IMR-90 (cell line): ENCODE measurements around the gene CD8B2. TPM values are rescaled to one million over a fixed set of nuclear protein-coding genes. Genes with fewer than 3 reads are reported as not detected.

ENCODE experiments used
- ATAC-seq: fragments of 200-7000 bp; cut with Tn5 transposase; 2 replicates; pipeline ENCODE4 v1.9.1; 2020; ENCODE audit warnings: low read depth, mild to moderate bottlenecking, moderate library complexity
- BruUV-seq: library from RNA; stranded (reverse); fragments of 400-500 nt; replicated peaks from 2 replicates; lab custom pipeline; 2021; lab: Mats Ljungman, UMichigan
- CTCF ChIA-PET: fragments of 300-600 bp; formaldehyde crosslinking; extraction: SDS; loops from one replicate; lab custom pipeline; 2021; ENCODE audit warnings: antibody characterized with exemption; lab: Yijun Ruan, JAX
- POLR2A ChIA-PET: fragments of 300-600 bp; sonication (Branson Sonifier 250); formaldehyde crosslinking; loops from one replicate; lab custom pipeline; 2022; ENCODE audit warnings: antibody characterized with exemption; ENCODE audit not compliant: unreplicated experiment; lab: Charles Lee
- DNase-seq: peaks from one replicate; pipeline ENCODE4 v3.0.0; 2013
- H2AFZ ChIP-seq: replicated peaks from 2 replicates; pipeline ENCODE3; 2013; ENCODE audit warnings: low read length, mild to moderate bottlenecking; ENCODE audit not compliant: poor library complexity
- H2AK5ac ChIP-seq: 2 replicates; pipeline ENCODE4 v1.6.1; 2013; ENCODE audit warnings: low read depth, low read length, inconsistent platforms
- H2AK9ac ChIP-seq: replicated peaks from 2 replicates; pipeline ENCODE3; 2013; ENCODE audit warnings: mild to moderate bottlenecking, low read depth, low read length, moderate library complexity; ENCODE audit not compliant: poor library complexity
- H2BK120ac ChIP-seq: 2 replicates; pipeline ENCODE4 v1.6.1; 2013; ENCODE audit warnings: low read depth, low read length, inconsistent platforms
- H2BK15ac ChIP-seq: 3 replicates; pipeline ENCODE4 v1.6.1; 2013; ENCODE audit warnings: low read depth, low read length, inconsistent platforms
- H2BK20ac ChIP-seq: 2 replicates; pipeline ENCODE4 v1.6.1; 2013; ENCODE audit warnings: low read depth, mild to moderate bottlenecking, inconsistent platforms, low read length, moderate library complexity
- H2BK5ac ChIP-seq: 2 replicates; pipeline ENCODE4 v1.6.1; 2013; ENCODE audit warnings: mild to moderate bottlenecking, low read depth, low read length, inconsistent platforms; ENCODE audit not compliant: poor library complexity, severe bottlenecking
- H3K14ac ChIP-seq: replicated peaks from 2 replicates; pipeline ENCODE4 v1.6.1; 2013; ENCODE audit warnings: low read depth, low read length, inconsistent platforms
- H3K18ac ChIP-seq: 2 replicates; pipeline ENCODE4 v1.6.1; 2013; ENCODE audit warnings: low read depth, low read length, control low read depth
- H3K23ac ChIP-seq: 2 replicates; pipeline ENCODE4 v1.6.1; 2013; ENCODE audit warnings: low read depth, low read length, inconsistent platforms
- H3K27ac ChIP-seq: 2 replicates; pipeline ENCODE4 v1.5.1; 2013; ENCODE audit warnings: mild to moderate bottlenecking, control low read depth, low read length; ENCODE audit not compliant: insufficient read depth
- H3K27me3 ChIP-seq: 2 replicates; pipeline ENCODE4 v1.6.1; 2013; ENCODE audit warnings: low read length; ENCODE audit not compliant: control insufficient read depth, insufficient read depth
- H3K36me3 ChIP-seq: 2 replicates; pipeline ENCODE4 v1.6.1; 2013; ENCODE audit warnings: low read length, mixed read lengths; ENCODE audit not compliant: control insufficient read depth, insufficient read depth
- H3K4ac ChIP-seq: 2 replicates; pipeline ENCODE4 v1.6.1; 2013; ENCODE audit warnings: low read depth, low read length, inconsistent platforms
- H3K4me1 ChIP-seq: 2 replicates; pipeline ENCODE4 v1.6.1; 2013; ENCODE audit warnings: low read length, mixed read lengths; ENCODE audit not compliant: control insufficient read depth, insufficient read depth
- H3K4me2 ChIP-seq: 2 replicates; pipeline ENCODE4 v1.6.1; 2013; ENCODE audit warnings: low read depth, mild to moderate bottlenecking, control low read depth, low read length, moderate library complexity
- H3K4me3 ChIP-seq: 2 replicates; pipeline ENCODE4 v1.5.1; 2013; ENCODE audit warnings: low read depth, mild to moderate bottlenecking, control low read depth, low read length, moderate library complexity; ENCODE audit not compliant: insufficient read depth
- H3K56ac ChIP-seq: 2 replicates; pipeline ENCODE4 v1.6.1; 2013; ENCODE audit warnings: low read length, inconsistent platforms; ENCODE audit not compliant: insufficient read depth; ENCODE audit errors: extremely low read depth
- H3K79me1 ChIP-seq, 2 experiments: 2 replicates each; pipeline ENCODE4 v1.6.1; 2013; ENCODE audit warnings: low read length in 2 of 2, inconsistent platforms in 1 of 2, low read depth in 1 of 2
- H3K9ac ChIP-seq: 2 replicates; pipeline ENCODE4 v1.6.1; 2013; ENCODE audit warnings: low read depth, low read length, control low read depth
- H3K9me1 ChIP-seq: 2 replicates; pipeline ENCODE4 v1.6.1; 2013; ENCODE audit warnings: low read length, inconsistent platforms; ENCODE audit not compliant: insufficient read depth
- H3K9me3 ChIP-seq: 2 replicates; pipeline ENCODE4 v1.6.1; 2013; ENCODE audit warnings: low read length; ENCODE audit not compliant: control insufficient read depth, insufficient read depth
- H4K20me1 ChIP-seq: 2 replicates; pipeline ENCODE4 v1.6.1; 2013; ENCODE audit warnings: low read length, inconsistent platforms; ENCODE audit not compliant: insufficient read depth
- H4K5ac ChIP-seq: 2 replicates; pipeline ENCODE4 v1.6.1; 2013; ENCODE audit warnings: mild to moderate bottlenecking, low read depth, low read length, control low read depth
- H4K8ac ChIP-seq, 2 experiments: 2 replicates each; pipeline ENCODE4 v1.6.1; 2013; ENCODE audit warnings: low read depth in 2 of 2, low read length in 2 of 2, control low read depth in 1 of 2, inconsistent platforms in 1 of 2
- H4K91ac ChIP-seq: 2 replicates; pipeline ENCODE4 v1.6.1; 2013; ENCODE audit warnings: low read depth, low read length, inconsistent platforms; ENCODE audit not compliant: insufficient read depth
- BHLHE40 ChIP-seq: fragments of 150-350 bp; IDR thresholded peaks from 2 replicates; pipeline ENCODE4 v1.6.1; 2016; ENCODE audit warnings: mild to moderate bottlenecking, low read depth, low read length
- CEBPB ChIP-seq: IDR thresholded peaks from 2 replicates; pipeline ENCODE4 v1.6.1; 2012; ENCODE audit warnings: low read depth, low read length, improper control_type of control experiment
- CHD1 ChIP-seq: IDR thresholded peaks from 2 replicates; pipeline ENCODE4 v1.6.1; 2012; ENCODE audit warnings: low read depth, low read length, improper control_type of control experiment
- FOS ChIP-seq: fragments of 150-350 bp; IDR thresholded peaks from 2 replicates; pipeline ENCODE4 v1.6.1; 2016; ENCODE audit warnings: low read depth, low read length
- MAFK ChIP-seq: IDR thresholded peaks from 2 replicates; pipeline ENCODE4 v1.6.1; 2012; ENCODE audit warnings: low read depth, low read length, improper control_type of control experiment
- MAZ ChIP-seq: IDR thresholded peaks from 2 replicates; pipeline ENCODE4 v1.6.1; 2012; ENCODE audit warnings: low read depth, mild to moderate bottlenecking, low read length, improper control_type of control experiment, moderate library complexity, borderline replicate concordance
- MXI1 ChIP-seq: IDR thresholded peaks from 2 replicates; pipeline ENCODE4 v1.6.1; 2012; ENCODE audit warnings: low read depth, mild to moderate bottlenecking, low read length, moderate library complexity, borderline replicate concordance
- NFE2L2 ChIP-seq: fragments of 150-350 bp; IDR thresholded peaks from 2 replicates; pipeline ENCODE4 v1.6.1; 2016; ENCODE audit warnings: low read depth, mild to moderate bottlenecking, low read length
- POLR2A ChIP-seq: IDR thresholded peaks from 2 replicates; pipeline ENCODE4 v1.6.1; 2012; ENCODE audit warnings: mild to moderate bottlenecking, low read depth, low read length
- RAD21 ChIP-seq: IDR thresholded peaks from 2 replicates; pipeline ENCODE4 v1.6.1; 2012; ENCODE audit warnings: low read length, improper control_type of control experiment
- RCOR1 ChIP-seq: IDR thresholded peaks from 2 replicates; pipeline ENCODE4 v1.6.1; 2012; ENCODE audit warnings: mild to moderate bottlenecking, low read length, improper control_type of control experiment; ENCODE audit not compliant: insufficient replicate concordance
- RFX5 ChIP-seq: IDR thresholded peaks from 2 replicates; pipeline ENCODE4 v1.8.0; 2012; ENCODE audit warnings: low read depth, mild to moderate bottlenecking, low read length, moderate library complexity
- SMC3 ChIP-seq: fragments of 150-350 bp; IDR thresholded peaks from 2 replicates; pipeline ENCODE4 v1.6.1; 2016; ENCODE audit warnings: low read depth, mild to moderate bottlenecking, antibody characterized with exemption, low read length, moderate library complexity
- WGBS, 2 experiments: methylation state at CpG; one replicate each; pipeline versions ENCODE4 v1.1.5 to v1.1.7; 2013; ENCODE audit warnings: missing lambda C conversion rate in 2 of 2; ENCODE audit not compliant: insufficient read length in 1 of 2; ENCODE audit errors: extremely low coverage in 2 of 2; 5-methylcytosine and 5-hydroxymethylcytosine counted together
- dilution Hi-C: fragments of 300-500 bp; cut with HindIII; formaldehyde crosslinking; loops from one replicate; pipeline ENCODE4 v1.14.3; 2018; ENCODE audit warnings: low sequenced_read_pairs; ENCODE audit not compliant: unreplicated experiment
- in situ Hi-C: fragments of 300-500 bp; cut with MboI; formaldehyde crosslinking; loops from 3 replicates; pipeline ENCODE4 v1.14.3; 2019; ENCODE audit warnings: low sequenced_read_pairs, inconsistent platforms, mixed read lengths
- intact Hi-C: fragments of 100-400 bp; cut with micrococcal nuclease; formaldehyde crosslinking; loops from 2 replicates; pipeline ENCODE4 v1.10.0; 2022
- polyA plus RNA-seq, 3 experiments: library from polyadenylated mRNA; depleted of rRNA; stranded (reverse); fragments of >200 nt; gene quantifications; 2 replicates each; pipeline ENCODE4 v1.2.3, GENCODE V29; 2012; ENCODE audit warnings: low replicate concordance in 1 of 3
- total RNA-seq: library from RNA; depleted of rRNA; stranded (reverse); fragments of >200 nt; gene quantifications from 2 replicates; pipeline ENCODE4 v1.2.3, GENCODE V29; 2012
- TF ChIP-seq, protein P1 (sequence below): fragments of 150-350 bp; IDR thresholded peaks from 2 replicates; pipeline ENCODE4 v1.6.1; 2016; ENCODE audit warnings: low read depth, mild to moderate bottlenecking, low read length, moderate library complexity, borderline replicate concordance
- TF ChIP-seq, protein P2 (sequence below): fragments of 150-350 bp; IDR thresholded peaks from 2 replicates; pipeline ENCODE4 v1.6.1; 2017; ENCODE audit warnings: mild to moderate bottlenecking, antibody characterized with exemption, low read length, low read depth
- TF ChIP-seq, protein P3 (sequence below): conservative IDR thresholded peaks from 2 replicates; pipeline ENCODE4 v1.5.1; 2012; ENCODE audit warnings: mild to moderate bottlenecking, low read depth, low read length, improper control_type of control experiment

CD8B2 gene
- total and polyA plus RNA-seq, 2 of the 4 experiments (the other 2 are of a cell fraction) = not detected

DNA sequence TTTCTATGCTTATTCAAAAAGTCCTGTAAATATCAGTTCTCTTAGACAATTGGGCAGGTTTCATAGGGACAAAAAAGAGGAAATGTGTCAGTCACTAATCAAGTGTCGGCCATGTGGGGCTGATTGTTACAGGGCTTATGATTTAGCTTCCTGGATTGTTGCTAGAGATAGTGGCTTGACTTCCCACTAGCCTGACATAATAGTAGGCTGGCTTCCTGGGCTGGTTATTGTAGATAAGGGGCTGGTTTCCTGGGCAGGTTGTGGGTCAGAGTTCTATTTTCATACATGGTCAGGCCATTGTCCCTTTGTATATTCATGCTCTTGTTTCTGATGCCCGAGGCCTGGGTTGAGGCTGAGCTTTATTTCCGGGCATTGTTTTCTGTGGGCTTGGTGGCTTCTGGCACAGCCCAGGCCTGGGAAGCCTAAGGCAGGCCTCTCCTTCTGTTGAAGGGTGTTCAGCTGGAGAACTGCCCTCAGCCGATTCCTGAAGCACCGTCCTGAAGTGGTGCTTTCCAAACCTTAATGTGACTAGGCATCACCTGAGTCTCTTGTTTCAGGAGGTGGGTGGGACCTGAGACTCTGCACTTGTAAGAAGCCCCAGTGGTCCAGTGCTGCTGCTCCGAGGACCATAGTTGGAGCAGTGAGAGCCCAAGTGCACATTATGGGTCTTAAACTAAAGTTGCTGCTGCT is 37.0 kb downstream of the CD8B2 start:
- no peak overlapping the region for H4K8ac ChIP-seq
- H2AFZ ChIP-seq = no peak overlapping the region
- CTCF ChIA-PET = no interaction called here

More for the DNA sequence above, 37.0 kb downstream of the CD8B2 start:
- H3K9me3 ChIP-seq = no peaks in the 10 kb centered on the region
- intact Hi-C loops = no loop called here
- H3K4ac ChIP-seq = no peak overlapping the region
- no peak overlapping the region for H3K18ac ChIP-seq
- H4K20me1 ChIP-seq = no peaks in the 10 kb centered on the region
- no peak overlapping the region for H3K4me2 ChIP-seq
- 58% methylated on average over 4 of the region's 6 CpGs; no CpG with 5 or more reads in 1 of the 2 experiments for WGBS, 2 experiments
- in situ Hi-C loops = no loop called here
- H3K14ac ChIP-seq = no peak overlapping the region
- H2AK9ac ChIP-seq = no peak overlapping the region
- no TSS peak for BruUV-seq
- no peak overlapping the region for H3K4me3 ChIP-seq
- TF ChIP-seq CHD1 = no peak
- no peak for TF ChIP-seq BHLHE40
- TF ChIP-seq SMC3 = no peak
- TF ChIP-seq RCOR1 = no peak
- TF ChIP-seq MXI1 = no peak
- no peak for TF ChIP-seq RFX5
- TF ChIP-seq, protein P1, sequence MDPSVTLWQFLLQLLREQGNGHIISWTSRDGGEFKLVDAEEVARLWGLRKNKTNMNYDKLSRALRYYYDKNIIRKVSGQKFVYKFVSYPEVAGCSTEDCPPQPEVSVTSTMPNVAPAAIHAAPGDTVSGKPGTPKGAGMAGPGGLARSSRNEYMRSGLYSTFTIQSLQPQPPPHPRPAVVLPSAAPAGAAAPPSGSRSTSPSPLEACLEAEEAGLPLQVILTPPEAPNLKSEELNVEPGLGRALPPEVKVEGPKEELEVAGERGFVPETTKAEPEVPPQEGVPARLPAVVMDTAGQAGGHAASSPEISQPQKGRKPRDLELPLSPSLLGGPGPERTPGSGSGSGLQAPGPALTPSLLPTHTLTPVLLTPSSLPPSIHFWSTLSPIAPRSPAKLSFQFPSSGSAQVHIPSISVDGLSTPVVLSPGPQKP = no peak
- TF ChIP-seq MAZ = no peak
- no peak for TF ChIP-seq MAFK
- TF ChIP-seq POLR2A = no peak
- TF ChIP-seq NFE2L2 = no peak
- TF ChIP-seq RAD21 = no peak
- TF ChIP-seq, protein P2, sequence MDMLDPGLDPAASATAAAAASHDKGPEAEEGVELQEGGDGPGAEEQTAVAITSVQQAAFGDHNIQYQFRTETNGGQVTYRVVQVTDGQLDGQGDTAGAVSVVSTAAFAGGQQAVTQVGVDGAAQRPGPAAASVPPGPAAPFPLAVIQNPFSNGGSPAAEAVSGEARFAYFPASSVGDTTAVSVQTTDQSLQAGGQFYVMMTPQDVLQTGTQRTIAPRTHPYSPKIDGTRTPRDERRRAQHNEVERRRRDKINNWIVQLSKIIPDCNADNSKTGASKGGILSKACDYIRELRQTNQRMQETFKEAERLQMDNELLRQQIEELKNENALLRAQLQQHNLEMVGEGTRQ = no peak
- TF ChIP-seq, protein P3, sequence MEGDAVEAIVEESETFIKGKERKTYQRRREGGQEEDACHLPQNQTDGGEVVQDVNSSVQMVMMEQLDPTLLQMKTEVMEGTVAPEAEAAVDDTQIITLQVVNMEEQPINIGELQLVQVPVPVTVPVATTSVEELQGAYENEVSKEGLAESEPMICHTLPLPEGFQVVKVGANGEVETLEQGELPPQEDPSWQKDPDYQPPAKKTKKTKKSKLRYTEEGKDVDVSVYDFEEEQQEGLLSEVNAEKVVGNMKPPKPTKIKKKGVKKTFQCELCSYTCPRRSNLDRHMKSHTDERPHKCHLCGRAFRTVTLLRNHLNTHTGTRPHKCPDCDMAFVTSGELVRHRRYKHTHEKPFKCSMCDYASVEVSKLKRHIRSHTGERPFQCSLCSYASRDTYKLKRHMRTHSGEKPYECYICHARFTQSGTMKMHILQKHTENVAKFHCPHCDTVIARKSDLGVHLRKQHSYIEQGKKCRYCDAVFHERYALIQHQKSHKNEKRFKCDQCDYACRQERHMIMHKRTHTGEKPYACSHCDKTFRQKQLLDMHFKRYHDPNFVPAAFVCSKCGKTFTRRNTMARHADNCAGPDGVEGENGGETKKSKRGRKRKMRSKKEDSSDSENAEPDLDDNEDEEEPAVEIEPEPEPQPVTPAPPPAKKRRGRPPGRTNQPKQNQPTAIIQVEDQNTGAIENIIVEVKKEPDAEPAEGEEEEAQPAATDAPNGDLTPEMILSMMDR = no peak
- TF ChIP-seq CEBPB = no peak
- no peak for TF ChIP-seq FOS
- dilution Hi-C loops = no loop called here
- no peaks in the 10 kb centered on the region for H3K79me1 ChIP-seq
- no peaks in the 10 kb centered on the region for H3K4me1 ChIP-seq
- H3K9me1 ChIP-seq = no peaks in the 10 kb centered on the region
- H3K23ac ChIP-seq = no peak overlapping the region
- ATAC-seq (no peak), DNase-seq (no peak)
- POLR2A ChIA-PET = no interaction called here
- H2BK120ac ChIP-seq = no peak overlapping the region
- no peak overlapping the region for H4K5ac ChIP-seq
- no peak overlapping the region for H2BK5ac ChIP-seq
- H4K91ac ChIP-seq = no peak overlapping the region
- no peak overlapping the region for H3K56ac ChIP-seq
- H2BK15ac ChIP-seq = no peak overlapping the region
- H2AK5ac ChIP-seq = no peak overlapping the region
- H3K9ac ChIP-seq = no peak overlapping the region
- no peak overlapping the region for H3K27ac ChIP-seq
- H3K27me3 ChIP-seq = no peaks in the 10 kb centered on the region
- no peak overlapping the region for H2BK20ac ChIP-seq
- H3K36me3 ChIP-seq = no peaks in the 10 kb centered on the region
